IMR-90 (cell line): ENCODE measurements around the gene DHX29. TPM values are rescaled to one million over a fixed set of nuclear protein-coding genes. Genes with fewer than 3 reads are reported as not detected.

ENCODE experiments used
- ATAC-seq: fragments of 200-7000 bp; cut with Tn5 transposase; 2 replicates; pipeline ENCODE4 v1.9.1; 2020; ENCODE audit warnings: low read depth, mild to moderate bottlenecking, moderate library complexity
- BruUV-seq: library from RNA; stranded (reverse); fragments of 400-500 nt; replicated peaks from 2 replicates; lab custom pipeline; 2021; lab: Mats Ljungman, UMichigan
- CTCF ChIA-PET: fragments of 300-600 bp; formaldehyde crosslinking; extraction: SDS; loops from one replicate; lab custom pipeline; 2021; ENCODE audit warnings: antibody characterized with exemption; lab: Yijun Ruan, JAX
- POLR2A ChIA-PET: fragments of 300-600 bp; sonication (Branson Sonifier 250); formaldehyde crosslinking; loops from one replicate; lab custom pipeline; 2022; ENCODE audit warnings: antibody characterized with exemption; ENCODE audit not compliant: unreplicated experiment; lab: Charles Lee
- DNase-seq: peaks from one replicate; pipeline ENCODE4 v3.0.0; 2013
- H2AFZ ChIP-seq: replicated peaks from 2 replicates; pipeline ENCODE3; 2013; ENCODE audit warnings: low read length, mild to moderate bottlenecking; ENCODE audit not compliant: poor library complexity
- H2AK5ac ChIP-seq: 2 replicates; pipeline ENCODE4 v1.6.1; 2013; ENCODE audit warnings: low read depth, low read length, inconsistent platforms
- H2AK9ac ChIP-seq: replicated peaks from 2 replicates; pipeline ENCODE3; 2013; ENCODE audit warnings: mild to moderate bottlenecking, low read depth, low read length, moderate library complexity; ENCODE audit not compliant: poor library complexity
- H2BK120ac ChIP-seq: 2 replicates; pipeline ENCODE4 v1.6.1; 2013; ENCODE audit warnings: low read depth, low read length, inconsistent platforms
- H2BK15ac ChIP-seq: 3 replicates; pipeline ENCODE4 v1.6.1; 2013; ENCODE audit warnings: low read depth, low read length, inconsistent platforms
- H2BK20ac ChIP-seq: 2 replicates; pipeline ENCODE4 v1.6.1; 2013; ENCODE audit warnings: low read depth, mild to moderate bottlenecking, inconsistent platforms, low read length, moderate library complexity
- H2BK5ac ChIP-seq: 2 replicates; pipeline ENCODE4 v1.6.1; 2013; ENCODE audit warnings: mild to moderate bottlenecking, low read depth, low read length, inconsistent platforms; ENCODE audit not compliant: poor library complexity, severe bottlenecking
- H3K14ac ChIP-seq: replicated peaks from 2 replicates; pipeline ENCODE4 v1.6.1; 2013; ENCODE audit warnings: low read depth, low read length, inconsistent platforms
- H3K18ac ChIP-seq: 2 replicates; pipeline ENCODE4 v1.6.1; 2013; ENCODE audit warnings: low read depth, low read length, control low read depth
- H3K23ac ChIP-seq: 2 replicates; pipeline ENCODE4 v1.6.1; 2013; ENCODE audit warnings: low read depth, low read length, inconsistent platforms
- H3K27ac ChIP-seq: 2 replicates; pipeline ENCODE4 v1.5.1; 2013; ENCODE audit warnings: mild to moderate bottlenecking, control low read depth, low read length; ENCODE audit not compliant: insufficient read depth
- H3K27me3 ChIP-seq: 2 replicates; pipeline ENCODE4 v1.6.1; 2013; ENCODE audit warnings: low read length; ENCODE audit not compliant: control insufficient read depth, insufficient read depth
- H3K36me3 ChIP-seq: 2 replicates; pipeline ENCODE4 v1.6.1; 2013; ENCODE audit warnings: low read length, mixed read lengths; ENCODE audit not compliant: control insufficient read depth, insufficient read depth
- H3K4ac ChIP-seq: 2 replicates; pipeline ENCODE4 v1.6.1; 2013; ENCODE audit warnings: low read depth, low read length, inconsistent platforms
- H3K4me1 ChIP-seq: 2 replicates; pipeline ENCODE4 v1.6.1; 2013; ENCODE audit warnings: low read length, mixed read lengths; ENCODE audit not compliant: control insufficient read depth, insufficient read depth
- H3K4me2 ChIP-seq: 2 replicates; pipeline ENCODE4 v1.6.1; 2013; ENCODE audit warnings: low read depth, mild to moderate bottlenecking, control low read depth, low read length, moderate library complexity
- H3K4me3 ChIP-seq: 2 replicates; pipeline ENCODE4 v1.5.1; 2013; ENCODE audit warnings: low read depth, mild to moderate bottlenecking, control low read depth, low read length, moderate library complexity; ENCODE audit not compliant: insufficient read depth
- H3K56ac ChIP-seq: 2 replicates; pipeline ENCODE4 v1.6.1; 2013; ENCODE audit warnings: low read length, inconsistent platforms; ENCODE audit not compliant: insufficient read depth; ENCODE audit errors: extremely low read depth
- H3K79me1 ChIP-seq, 2 experiments: 2 replicates each; pipeline ENCODE4 v1.6.1; 2013; ENCODE audit warnings: low read length in 2 of 2, inconsistent platforms in 1 of 2, low read depth in 1 of 2
- H3K9ac ChIP-seq: 2 replicates; pipeline ENCODE4 v1.6.1; 2013; ENCODE audit warnings: low read depth, low read length, control low read depth
- H3K9me1 ChIP-seq: 2 replicates; pipeline ENCODE4 v1.6.1; 2013; ENCODE audit warnings: low read length, inconsistent platforms; ENCODE audit not compliant: insufficient read depth
- H3K9me3 ChIP-seq: 2 replicates; pipeline ENCODE4 v1.6.1; 2013; ENCODE audit warnings: low read length; ENCODE audit not compliant: control insufficient read depth, insufficient read depth
- H4K20me1 ChIP-seq: 2 replicates; pipeline ENCODE4 v1.6.1; 2013; ENCODE audit warnings: low read length, inconsistent platforms; ENCODE audit not compliant: insufficient read depth
- H4K5ac ChIP-seq: 2 replicates; pipeline ENCODE4 v1.6.1; 2013; ENCODE audit warnings: mild to moderate bottlenecking, low read depth, low read length, control low read depth
- H4K8ac ChIP-seq, 2 experiments: 2 replicates each; pipeline ENCODE4 v1.6.1; 2013; ENCODE audit warnings: low read depth in 2 of 2, low read length in 2 of 2, control low read depth in 1 of 2, inconsistent platforms in 1 of 2
- H4K91ac ChIP-seq: 2 replicates; pipeline ENCODE4 v1.6.1; 2013; ENCODE audit warnings: low read depth, low read length, inconsistent platforms; ENCODE audit not compliant: insufficient read depth
- BHLHE40 ChIP-seq: fragments of 150-350 bp; IDR thresholded peaks from 2 replicates; pipeline ENCODE4 v1.6.1; 2016; ENCODE audit warnings: mild to moderate bottlenecking, low read depth, low read length
- FOS ChIP-seq: fragments of 150-350 bp; IDR thresholded peaks from 2 replicates; pipeline ENCODE4 v1.6.1; 2016; ENCODE audit warnings: low read depth, low read length
- MAFK ChIP-seq: IDR thresholded peaks from 2 replicates; pipeline ENCODE4 v1.6.1; 2012; ENCODE audit warnings: low read depth, low read length, improper control_type of control experiment
- MAZ ChIP-seq: IDR thresholded peaks from 2 replicates; pipeline ENCODE4 v1.6.1; 2012; ENCODE audit warnings: low read depth, mild to moderate bottlenecking, low read length, improper control_type of control experiment, moderate library complexity, borderline replicate concordance
- RAD21 ChIP-seq: IDR thresholded peaks from 2 replicates; pipeline ENCODE4 v1.6.1; 2012; ENCODE audit warnings: low read length, improper control_type of control experiment
- RCOR1 ChIP-seq: IDR thresholded peaks from 2 replicates; pipeline ENCODE4 v1.6.1; 2012; ENCODE audit warnings: mild to moderate bottlenecking, low read length, improper control_type of control experiment; ENCODE audit not compliant: insufficient replicate concordance
- SMC3 ChIP-seq: fragments of 150-350 bp; IDR thresholded peaks from 2 replicates; pipeline ENCODE4 v1.6.1; 2016; ENCODE audit warnings: low read depth, mild to moderate bottlenecking, antibody characterized with exemption, low read length, moderate library complexity
- USF2 ChIP-seq: fragments of 150-350 bp; IDR thresholded peaks from 2 replicates; pipeline ENCODE4 v1.6.1; 2017; ENCODE audit warnings: mild to moderate bottlenecking, antibody characterized with exemption, low read length, low read depth
- WGBS, 2 experiments: methylation state at CpG; one replicate each; pipeline versions ENCODE4 v1.1.5 to v1.1.7; 2013; ENCODE audit warnings: missing lambda C conversion rate in 2 of 2; ENCODE audit not compliant: insufficient read length in 1 of 2; ENCODE audit errors: extremely low coverage in 2 of 2; 5-methylcytosine and 5-hydroxymethylcytosine counted together
- dilution Hi-C: fragments of 300-500 bp; cut with HindIII; formaldehyde crosslinking; loops from one replicate; pipeline ENCODE4 v1.14.3; 2018; ENCODE audit warnings: low sequenced_read_pairs; ENCODE audit not compliant: unreplicated experiment
- in situ Hi-C: fragments of 300-500 bp; cut with MboI; formaldehyde crosslinking; loops from 3 replicates; pipeline ENCODE4 v1.14.3; 2019; ENCODE audit warnings: low sequenced_read_pairs, inconsistent platforms, mixed read lengths
- intact Hi-C: fragments of 100-400 bp; cut with micrococcal nuclease; formaldehyde crosslinking; loops from 2 replicates; pipeline ENCODE4 v1.10.0; 2022
- polyA plus RNA-seq, 3 experiments: library from polyadenylated mRNA; depleted of rRNA; stranded (reverse); fragments of >200 nt; gene quantifications; 2 replicates each; pipeline ENCODE4 v1.2.3, GENCODE V29; 2012; ENCODE audit warnings: low replicate concordance in 1 of 3
- total RNA-seq: library from RNA; depleted of rRNA; stranded (reverse); fragments of >200 nt; gene quantifications from 2 replicates; pipeline ENCODE4 v1.2.3, GENCODE V29; 2012

The DHX29 gene
- total and polyA plus RNA-seq, 2 of the 4 experiments (the other 2 are of a cell fraction) = 9.5 to 25.6 TPM

GRCh38 chr5:55303238-55303690, 4.2 kb downstream of the DHX29 start:
- no peak overlapping the region for H3K9ac ChIP-seq
- 38% methylated on average over 3 of the region's 4 CpGs; no CpG with 5 or more reads in 1 of the 2 experiments for WGBS, 2 experiments
- TF ChIP-seq RCOR1 (peak; percentile 92), RAD21 (no peak), MAFK (no peak), BHLHE40 (0 out of 2 replicates have a peak, but pooled peaks have one; percentile 48), FOS (peak; percentile 70), SMC3 (no peak), MAZ (peak; percentile 85; the same call in 1 of the 2 replicates), USF2 (peak; percentile 74)

More at GRCh38 chr5:55303238-55303690, 4.2 kb downstream of the DHX29 start:
- peak overlapping the region; percentile 62 for H3K18ac ChIP-seq
- no peak overlapping the region for H2BK120ac ChIP-seq
- H3K14ac ChIP-seq = no peak overlapping the region; the same call in 1 of the 2 replicates
- peak overlapping the region; percentile 74 for H3K27ac ChIP-seq
- no TSS peak for BruUV-seq
- H4K8ac ChIP-seq = peak overlapping the region in 1 of 2 experiments; percentile 20; a peak in 1 of 4 replicates
- intact Hi-C loops = no loop called here
- no peak overlapping the region for H2BK20ac ChIP-seq
- dilution Hi-C loops = no loop called here
- H3K27me3 ChIP-seq = no peaks in the 10 kb centered on the region
- peak overlapping the region; percentile 93 for H2BK5ac ChIP-seq
- H3K79me1 ChIP-seq = peaks cover 17 to 46% of the 10 kb centered on the region in 2 experiments
- H2AFZ ChIP-seq = no peak overlapping the region
- DNase-seq (peak; percentile 93), ATAC-seq (peak; percentile 45)
- H4K20me1 ChIP-seq = peaks cover 14% of the 10 kb centered on the region; the same call in 1 of the 2 replicates
- no peak overlapping the region for H2BK15ac ChIP-seq
- peaks cover 13% of the 10 kb centered on the region for H3K9me3 ChIP-seq
- H4K91ac ChIP-seq = no peak overlapping the region
- H3K36me3 ChIP-seq = peaks cover 8% of the 10 kb centered on the region
- ChIA-PET POLR2A (interaction anchor here (0.7 kb wide), 1 partner anchor 21 kb away, joined by 3 read pairs; no protein-coding TSS in a partner anchor), CTCF (no interaction called here)
- H3K56ac ChIP-seq = no peak overlapping the region
- peaks cover 2% of the 10 kb centered on the region; the same call in 1 of the 2 replicates for H3K9me1 ChIP-seq
- in situ Hi-C loops = no loop called here
- H2AK9ac ChIP-seq = no peak overlapping the region
- no peak overlapping the region; the same call in 1 of the 2 replicates for H3K4me3 ChIP-seq
- peaks cover 3% of the 10 kb centered on the region for H3K4me1 ChIP-seq
- H3K4me2 ChIP-seq = peak overlapping the region; percentile 9
- no peak overlapping the region for H4K5ac ChIP-seq
- H3K4ac ChIP-seq = peak overlapping the region; percentile 14; the same call in 1 of the 2 replicates
- peak overlapping the region; percentile 72; the same call in 1 of the 2 replicates for H2AK5ac ChIP-seq
- H3K23ac ChIP-seq = no peak overlapping the region; the same call in 1 of the 2 replicates
